GM12878 (cell line): Measurements from ENCODE around the gene BANP. TPM values are rescaled to one million over a fixed set of nuclear protein-coding genes. Genes with fewer than 3 reads are reported as not detected.
"Not testable (repeated sequence)": the region's sequence is repeated elsewhere in the genome, so short reads cannot be mapped to it uniquely, and the experiment has no call there.

ENCODE experiments used
- ATAC-seq: fragments of 200-7000 bp; cut with Tn5 transposase; 3 replicates; pipeline ENCODE4 v1.9.1; 2020; ENCODE audit warnings: mild to moderate bottlenecking, moderate library complexity
- BruUV-seq: library from RNA; stranded (reverse); fragments of 400-500 nt; replicated peaks from 2 replicates; lab custom pipeline; 2021; lab: Mats Ljungman, UMichigan
- CTCF ChIA-PET: fragments of 300-600 bp; sonication (Branson Sonifier 250); formaldehyde crosslinking; extraction: SDS; loops from one replicate; lab custom pipeline; 2021; ENCODE audit warnings: inconsistent platforms; lab: Yijun Ruan, JAX
- POLR2A ChIA-PET: fragments of 350-600 bp; formaldehyde crosslinking; extraction: SDS; loops from one replicate; lab custom pipeline; 2021; ENCODE audit warnings: inconsistent platforms; lab: Charles Lee
- RAD21 ChIA-PET: fragments of 300-600 bp; sonication (Branson Sonifier 250); formaldehyde crosslinking; loops from one replicate; lab custom pipeline; 2023; ENCODE audit warnings: antibody characterized with exemption; ENCODE audit not compliant: unreplicated experiment; lab: Charles Lee
- SMC1A ChIA-PET: fragments of 300-600 bp; sonication (Branson Sonifier 250); formaldehyde crosslinking; loops from one replicate; lab custom pipeline; 2023; ENCODE audit not compliant: unreplicated experiment, uncharacterized antibody; lab: Charles Lee
- DNase-seq: peaks from one replicate; pipeline ENCODE4 v3.0.0-alpha.2; 2011; ENCODE audit warnings: low read depth, low spot score
- FAIRE-seq: peaks from 3 replicates; lab custom pipeline; 2011; peaks lifted over from hg19 to GRCh38; lab: Jason Lieb, UNC
- H2AFZ ChIP-seq: 2 replicates; pipeline ENCODE4 v1.6.0; 2011; ENCODE audit warnings: low read depth, low read length, control low read depth; ENCODE audit not compliant: control insufficient read depth
- H3K27ac ChIP-seq: 2 replicates; pipeline ENCODE4 v1.5.1; 2011; ENCODE audit warnings: control low read depth; ENCODE audit not compliant: control insufficient read depth, insufficient read depth
- H3K27me3 ChIP-seq, 2 experiments: replicated peaks in 1 of 2; 2 replicates each; pipeline versions ENCODE4 v1.6.0 to v1.6.1; 2011; ENCODE audit warnings: low read length in 1 of 2; ENCODE audit not compliant: control insufficient read depth in 2 of 2, insufficient read depth in 2 of 2
- H3K36me3 ChIP-seq, 2 experiments: 2 replicates each; pipeline ENCODE4 v1.5.1; 2011; ENCODE audit warnings: low read length in 1 of 2; ENCODE audit not compliant: control insufficient read depth in 2 of 2, insufficient read depth in 2 of 2
- H3K4me1 ChIP-seq: 2 replicates; pipeline ENCODE4 v1.6.1; 2011; ENCODE audit warnings: mild to moderate bottlenecking, low read length, moderate library complexity, mixed read lengths; ENCODE audit not compliant: control insufficient read depth, insufficient read depth
- H3K4me2 ChIP-seq: 2 replicates; pipeline ENCODE4 v1.6.0; 2011; ENCODE audit warnings: control low read depth; ENCODE audit not compliant: control insufficient read depth, insufficient read depth
- H3K4me3 ChIP-seq: fragments of 200-600 bp; sonication (generic); 2 replicates; pipeline ENCODE4 v1.5.1; 2016
- H3K79me2 ChIP-seq: 2 replicates; pipeline ENCODE4 v1.6.0; 2011; ENCODE audit warnings: low read length; ENCODE audit not compliant: control insufficient read depth, insufficient read depth
- H3K9ac ChIP-seq: 2 replicates; pipeline ENCODE4 v1.8.0; 2011; ENCODE audit warnings: low read length, control low read depth, mixed read lengths; ENCODE audit not compliant: control insufficient read depth, insufficient read depth
- H3K9me3 ChIP-seq: replicated peaks from 3 replicates; pipeline ENCODE4 v1.5.1; 2011; ENCODE audit warnings: mild to moderate bottlenecking, low read length; ENCODE audit not compliant: control insufficient read depth, insufficient read depth
- H4K20me1 ChIP-seq: 2 replicates; pipeline ENCODE4 v1.6.0; 2011; ENCODE audit not compliant: control insufficient read depth, insufficient read depth
- CEBPB ChIP-seq, 2 experiments: fragments of 150-350 bp in 1 of 2; IDR thresholded peaks; 2 replicates each; pipeline ENCODE4 v1.6.1; 2012 to 2014; ENCODE audit warnings: low read depth in 2 of 2, low read length in 2 of 2, borderline replicate concordance in 1 of 2, inconsistent platforms in 1 of 2
- IRF5 ChIP-seq: fragments of 450-650 bp; IDR thresholded peaks from 2 replicates; pipeline ENCODE4 v1.6.1; 2017; ENCODE audit warnings: borderline replicate concordance
- POLR2AphosphoS5 ChIP-seq: IDR thresholded peaks from 2 replicates; pipeline ENCODE4 v1.6.1; 2011; ENCODE audit warnings: mild to moderate bottlenecking, low read length, inconsistent platforms
- RUNX3 ChIP-seq: IDR thresholded peaks from 2 replicates; pipeline ENCODE4 v1.6.1; 2012; ENCODE audit warnings: low read length, inconsistent platforms
- TARDBP ChIP-seq: IDR thresholded peaks from 2 replicates; pipeline ENCODE4 v1.6.1; 2016; ENCODE audit warnings: borderline replicate concordance
- ZBTB40 ChIP-seq: fragments of 450-650 bp; IDR thresholded peaks from 2 replicates; pipeline ENCODE4 v1.6.1; 2016; ENCODE audit warnings: mild to moderate bottlenecking, moderate library complexity, borderline replicate concordance
- ZNF622 ChIP-seq: fragments of 450-650 bp; IDR thresholded peaks from 2 replicates; pipeline ENCODE4 v1.6.1; 2017; ENCODE audit warnings: mild to moderate bottlenecking, inconsistent platforms
- WGBS: methylation state at CpG from one replicate; pipeline ENCODE4 v1.1.6; 2016; ENCODE audit warnings: low lambda C conversion rate; ENCODE audit not compliant: insufficient replicate concordance, insufficient coverage; ENCODE audit errors: missing lambda C conversion rate; 5-methylcytosine and 5-hydroxymethylcytosine counted together
- in situ Hi-C: fragments of 300-500 bp; cut with MboI; formaldehyde crosslinking; loops from 9 replicates; pipeline ENCODE4 v1.14.3; 2018; ENCODE audit warnings: mixed read lengths
- intact Hi-C: fragments of 100-400 bp; cut with micrococcal nuclease; formaldehyde crosslinking; loops from one replicate; pipeline ENCODE4 v1.14.2; 2022; ENCODE audit not compliant: unreplicated experiment
- polyA plus RNA-seq, 11 experiments: library from polyadenylated mRNA; depleted of rRNA in 4 of 11; unstranded in 6 of 11; stranded (reverse) in 5 of 11; fragments of >200 nt; fragmentation: Nextera tagmentation in 4 of 11; fragmentation: Illumina TruSeq in 1 of 11; extraction: Ambion mirVana in 4 of 11; extraction: Trizol in 1 of 11; gene quantifications; 1 replicate in 1 of 11; 2 replicates in 10 of 11; pipeline versions ENCODE4 v1.2.1 to v1.2.3, GENCODE V29; 2011 to 2016; ENCODE audit warnings: inconsistent platforms in 2 of 11, missing spikeins in 2 of 11, low read depth in 1 of 11
- total RNA-seq, 4 experiments: library from RNA; depleted of rRNA in 3 of 4; stranded (reverse); fragments of >200 nt in 3 of 4; fragmentation: Illumina TruSeq in 1 of 4; extraction: Trizol in 1 of 4; gene quantifications; 2 replicates each; pipeline versions ENCODE4 v1.2.1 to v1.2.3, GENCODE V29; 2013 to 2021

Gene BANP
- total and polyA plus RNA-seq, 10 of the 15 experiments (the other 5 are each of a cell fraction or from before 2014, with no cell fraction given) = 3.9 to 21.9 (median 12.2) TPM

DNA sequence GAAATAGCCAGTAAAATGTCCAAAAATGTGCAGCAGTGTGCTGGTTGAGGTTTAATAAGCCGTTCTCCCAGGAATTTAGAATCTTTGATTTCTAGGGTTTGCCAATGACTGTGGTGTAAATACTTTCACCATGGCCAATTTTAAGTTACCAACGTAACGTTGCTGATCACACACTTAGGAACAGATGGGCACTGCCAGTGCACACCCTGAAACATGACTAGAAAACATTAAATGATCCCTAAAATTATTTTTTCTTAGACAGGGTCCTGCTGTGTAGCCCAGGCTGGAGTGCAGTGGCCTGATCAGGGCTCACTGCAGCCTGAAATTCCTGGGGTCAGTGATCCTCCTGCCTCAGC is 18.1 kb upstream of the BANP start:
- intact Hi-C loops = no loop called here
- ChIA-PET CTCF (no interaction called here), SMC1A (no interaction called here), RAD21 (no interaction called here), POLR2A (no interaction called here)
- Histone ChIP-seq H3K79me2 (no peaks in the 10 kb centered on the region), H3K4me3 (no peak overlapping the region), H3K27me3 (peaks cover 0 to 1% of the 10 kb centered on the region in 2 experiments; a peak in 1 of 4 replicates), H3K9ac (no peak overlapping the region), H4K20me1 (no peaks in the 10 kb centered on the region), H3K4me2 (no peak overlapping the region), H3K36me3 (no peaks in the 10 kb centered on the region), H2AFZ (no peak overlapping the region), H3K9me3 (no peaks in the 10 kb centered on the region), H3K27ac (no peak overlapping the region), H3K4me1 (no peaks in the 10 kb centered on the region)
- 14% methylated on average over 3 of the region's 3 CpGs for WGBS
- in situ Hi-C loops = no loop called here
- BruUV-seq = no TSS peak
- DNase-seq (no peak), FAIRE-seq (no peak), ATAC-seq (no peak)
- TF ChIP-seq TARDBP = no peak
- no peak for TF ChIP-seq IRF5
- no peak for TF ChIP-seq CEBPB (IDR thresholded peaks at IDR 0.05; ENCODE audit: borderline replicate concordance in 1 of 2, low read depth in 2 of 2, low read length in 2 of 2)
- no peak for TF ChIP-seq ZBTB40
- no peak for TF ChIP-seq ZNF622
- TF ChIP-seq RUNX3 = no peak
- no peak for TF ChIP-seq POLR2AphosphoS5

GRCh38 chr16:87934752-87935425 is 16.3 kb upstream of the BANP start:
- H4K20me1 ChIP-seq, in situ Hi-C loops, POLR2A ChIA-PET, H3K9me3 ChIP-seq, RAD21 ChIA-PET, ATAC-seq, BruUV-seq, FAIRE-seq, H3K9ac ChIP-seq, DNase-seq, H3K4me2 ChIP-seq, H3K27me3 ChIP-seq, H3K36me3 ChIP-seq, H3K4me1 ChIP-seq, H3K79me2 ChIP-seq, H2AFZ ChIP-seq, H3K4me3 ChIP-seq, SMC1A ChIA-PET, H3K27ac ChIP-seq, intact Hi-C loops: not testable (repeated sequence)
- WGBS = 53% methylated on average over 19 of the region's 19 CpGs
- CTCF ChIA-PET = interaction anchor here (1.5 kb wide), 1 partner anchor 156 kb away, joined by 3 read pairs; no protein-coding TSS in a partner anchor
